HG02678 (cell line): ENCODE data around the gene XRCC5.
"Not testable (repeated sequence)": the region's sequence is repeated elsewhere in the genome, so short reads cannot be mapped to it uniquely, and the experiment has no call there.

Source experiments
- ATAC-seq: cut with Tn5 transposase; IDR thresholded peaks from one replicate; pipeline ENCODE4 v1.9.1; 2021; ENCODE audit warnings: mild to moderate bottlenecking, moderate library complexity; ENCODE audit not compliant: unreplicated experiment

The XRCC5 gene

DNA sequence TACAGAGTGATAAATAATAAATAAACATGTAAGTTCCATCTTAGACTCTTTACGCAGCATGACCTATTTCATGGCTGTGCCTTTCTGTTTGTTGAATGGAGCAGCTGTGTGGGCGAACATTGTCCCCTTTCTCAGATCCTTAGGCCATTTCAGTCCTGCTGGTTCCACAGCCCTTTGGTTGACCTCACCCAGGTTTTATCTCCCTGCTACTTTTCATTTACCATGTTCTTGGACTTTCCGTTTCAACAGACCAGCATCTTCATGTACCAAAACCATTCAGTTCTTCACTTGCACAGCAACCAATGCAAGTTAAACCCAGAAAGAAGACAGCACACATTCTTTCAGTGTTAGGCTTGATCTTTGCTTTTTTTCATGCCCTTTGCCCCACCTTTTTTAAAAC is 83.8 kb downstream of the XRCC5 start:
- no peak for ATAC-seq

DNA sequence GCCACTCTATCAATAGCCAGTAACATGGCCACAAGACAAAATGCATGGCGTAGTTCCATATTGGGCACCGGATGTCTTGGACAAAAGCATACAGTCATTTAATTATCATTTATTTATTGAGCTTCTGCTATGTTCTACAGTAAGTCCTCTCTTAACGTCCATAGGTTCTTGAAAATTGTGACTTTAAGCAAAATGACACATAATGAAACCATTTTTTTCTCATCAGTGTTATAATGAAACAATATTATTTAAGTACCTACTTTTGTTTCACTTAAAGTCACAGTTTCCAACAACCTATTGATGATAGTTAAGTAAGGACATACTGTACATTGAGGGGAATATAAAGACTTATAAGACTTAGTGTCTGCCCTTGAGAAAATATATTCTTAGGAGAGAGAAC is 84.9 kb downstream of the XRCC5 start:
- ATAC-seq = no peak

DNA sequence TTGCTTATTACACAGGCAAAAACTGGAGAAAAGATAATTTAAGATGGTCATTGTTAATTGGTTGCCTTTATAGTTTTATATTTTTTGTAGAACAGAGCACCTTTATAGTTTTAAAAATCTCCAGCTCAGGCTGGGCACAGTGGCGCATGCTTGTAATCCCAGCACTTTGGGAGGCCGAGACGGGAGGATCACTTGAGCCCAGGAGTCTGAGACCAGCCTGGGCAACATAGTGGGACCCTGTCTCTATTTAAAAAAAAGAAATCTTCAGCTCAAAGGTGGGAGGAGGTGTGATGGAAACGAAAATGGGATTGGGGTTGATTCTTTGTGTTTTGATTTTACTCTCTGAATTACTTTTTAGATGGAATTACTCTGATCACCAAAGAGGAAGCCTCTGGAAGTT is 85.4 kb downstream of the XRCC5 start:
- no peak for ATAC-seq

GRCh38 chr2:216195565-216196029 is 86.4 kb downstream of the XRCC5 start:
- no peak for ATAC-seq

GRCh38 chr2:216201692-216202306 is 92.7 kb downstream of the XRCC5 start:
- ATAC-seq = no peak

DNA sequence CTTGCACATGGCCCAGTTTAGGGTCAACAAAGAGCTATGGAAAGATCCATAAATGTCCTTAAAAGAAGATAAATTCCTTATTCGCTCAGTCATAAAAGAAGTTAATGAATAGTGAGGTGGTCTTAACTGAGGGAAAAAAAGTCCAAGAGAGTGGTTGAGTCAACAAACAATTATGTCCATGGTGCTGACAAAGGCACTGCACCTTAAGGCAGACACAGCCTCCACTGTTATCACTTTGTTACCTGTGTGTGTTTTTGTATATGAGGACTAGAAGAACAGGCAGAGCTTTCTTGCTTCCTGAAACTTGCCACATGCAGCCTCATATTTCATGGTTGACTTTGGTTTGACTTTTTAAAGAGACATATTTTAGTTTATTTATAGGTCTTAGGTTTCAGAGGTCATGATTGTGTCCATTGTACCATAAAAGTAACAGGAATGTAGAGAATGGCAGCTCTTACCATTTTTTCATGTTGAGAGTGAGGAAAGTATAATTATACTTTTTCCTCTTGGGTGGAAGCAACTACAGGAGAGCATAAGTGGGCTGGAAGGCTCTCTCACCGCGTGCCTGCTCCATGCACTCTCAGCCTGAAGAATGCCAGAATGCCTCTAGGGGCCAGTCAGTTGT is 93.6 kb downstream of the XRCC5 start:
- no peak for ATAC-seq

DNA sequence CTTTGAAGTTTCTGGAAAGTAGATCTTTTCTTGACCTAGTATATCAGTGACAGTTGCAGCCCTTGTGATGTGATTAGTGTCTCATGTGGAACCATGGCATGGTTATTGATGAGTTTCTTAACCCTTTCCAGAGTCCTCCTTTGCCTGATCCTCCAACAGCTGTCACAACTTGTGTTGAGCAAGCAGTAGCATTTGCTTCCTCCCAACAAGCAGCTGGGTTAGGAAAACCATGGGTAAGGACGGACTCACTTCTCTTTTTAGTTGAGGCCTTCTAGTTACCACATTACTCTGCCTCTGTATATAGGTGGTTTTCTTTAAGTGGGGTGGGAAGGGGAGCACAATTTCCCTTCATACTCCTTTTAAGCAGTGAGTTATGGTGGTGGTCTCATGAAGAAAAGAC is 96.3 kb downstream of the XRCC5 start:
- ATAC-seq = peak; percentile 21

GRCh38 chr2:216206041-216206703 is 97.0 kb downstream of the XRCC5 start:
- peak; percentile 74 for ATAC-seq

- no peak for ATAC-seq
Measured at GRCh38 chr2:216206821-216207220, 97.7 kb downstream of the XRCC5 start.

DNA sequence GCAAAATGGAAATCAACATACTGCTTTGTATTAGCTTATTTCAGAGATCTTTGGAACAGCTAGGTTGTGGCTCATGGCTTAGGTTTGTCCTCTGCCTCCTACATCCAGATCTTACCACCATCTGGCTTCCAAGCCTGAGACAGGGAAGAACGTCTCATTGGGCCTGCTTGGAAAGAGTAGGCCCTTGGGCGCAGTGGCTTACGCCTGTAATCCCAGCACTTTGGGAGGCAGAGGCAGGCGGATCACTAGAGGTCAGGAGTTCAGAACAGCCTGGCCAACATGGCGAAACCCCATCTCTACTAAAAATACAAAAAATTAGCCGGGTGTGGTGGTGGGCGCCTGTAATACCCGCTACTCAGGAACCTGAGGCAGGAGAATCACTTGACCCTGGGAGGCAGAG is 99.5 kb downstream of the XRCC5 start:
- not testable (repeated sequence) for ATAC-seq

- ATAC-seq = no peak
Measured at GRCh38 chr2:216210701-216211540, 101.8 kb downstream of the XRCC5 start.

DNA sequence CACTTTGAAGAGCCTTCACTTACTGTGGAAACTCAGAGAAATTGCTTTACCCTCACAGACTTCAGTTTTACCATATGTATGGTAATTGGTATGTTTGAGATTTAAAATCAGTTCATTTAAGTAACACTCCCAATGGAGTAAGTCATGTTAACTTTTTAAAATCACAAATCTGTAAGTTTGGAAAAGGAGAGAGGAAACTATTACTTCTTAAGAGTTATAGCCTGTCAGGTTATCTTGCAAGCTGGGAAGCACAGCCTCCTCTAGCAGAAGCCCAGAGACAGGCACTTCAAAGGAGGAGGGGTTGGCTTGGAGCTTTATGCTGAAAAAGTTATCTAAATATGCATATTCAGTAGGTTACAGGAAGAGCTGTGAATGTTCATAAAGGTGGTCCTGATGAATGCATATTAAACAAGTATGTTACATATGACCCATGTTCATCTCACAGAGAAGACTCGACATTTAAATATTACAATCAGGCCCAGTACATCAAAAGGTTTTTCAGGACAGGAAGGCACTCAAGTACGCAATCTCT is 102.5 kb downstream of the XRCC5 start:
- ATAC-seq = no peak

- ATAC-seq = no peak
Measured at GRCh38 chr2:216214768-216215167, 105.6 kb downstream of the XRCC5 start.

GRCh38 chr2:216215658-216216390 is 106.7 kb downstream of the XRCC5 start:
- ATAC-seq = no peak

- peak; percentile 32 for ATAC-seq
Measured at GRCh38 chr2:216216951-216217903, 108.1 kb downstream of the XRCC5 start.

- ATAC-seq = peak; percentile 50
Measured at GRCh38 chr2:216217904-216218260, 108.7 kb downstream of the XRCC5 start.

GRCh38 chr2:216219861-216220260 is 110.7 kb downstream of the XRCC5 start:
- no peak for ATAC-seq

DNA sequence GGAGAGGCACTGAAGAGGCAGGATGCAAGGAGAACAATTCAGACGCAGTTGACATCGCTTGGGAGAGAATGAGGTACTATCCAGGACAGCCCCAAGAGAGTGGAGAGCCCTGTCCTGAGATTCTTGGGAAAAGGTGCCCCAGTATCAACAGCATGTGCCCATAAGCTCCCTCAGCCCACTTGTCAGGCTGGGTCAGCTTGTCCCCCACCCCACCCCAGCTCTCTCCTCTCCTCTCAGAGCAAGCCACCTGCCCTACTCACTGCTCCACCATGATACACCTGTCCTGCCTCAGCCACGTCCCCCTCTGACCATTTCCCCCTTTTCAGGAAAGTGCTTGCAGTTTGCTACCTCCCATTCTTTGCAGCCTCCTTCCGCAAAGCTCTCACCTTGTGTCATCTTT is 111.8 kb downstream of the XRCC5 start:
- no peak for ATAC-seq

- peak; percentile 20 for ATAC-seq
Measured at GRCh38 chr2:216221811-216222210, 112.7 kb downstream of the XRCC5 start.
